Ureter (tissue), 1 donor: ENCODE measurements around the gene FUT4. TPM values are rescaled to one million over a fixed set of nuclear protein-coding genes. Genes with fewer than 3 reads are reported as not detected.
"Not testable (repeated sequence)": the region's sequence is repeated elsewhere in the genome, so short reads cannot be mapped to it uniquely, and the experiment has no call there.

ENCODE experiments used
- DNase-seq: peaks from one replicate; pipeline ENCODE4 v3.0.0-alpha.2; 2020; ENCODE audit warnings: low spot score
- total RNA-seq: library from RNA; stranded (reverse); gene quantifications from one replicate; pipeline ENCODE4 v1.2.4, GENCODE V29; 2023
- donor health status: DM: yes; HTN: yes; CAD: no.

FUT4 gene
- total RNA-seq, 1 donor from 2014 or later, result 6.6 TPM

- no peak for DNase-seq
Measured at GRCh38 chr11:94533206-94533605, 10.5 kb upstream of the FUT4 start.

- no peak for DNase-seq
Measured at GRCh38 chr11:94533696-94534630, 9.8 kb upstream of the FUT4 start.

GRCh38 chr11:94536386-94536785 is 7.3 kb upstream of the FUT4 start:
- no peak for DNase-seq

- no peak for DNase-seq
Measured at GRCh38 chr11:94537031-94537600, 6.6 kb upstream of the FUT4 start.

DNA sequence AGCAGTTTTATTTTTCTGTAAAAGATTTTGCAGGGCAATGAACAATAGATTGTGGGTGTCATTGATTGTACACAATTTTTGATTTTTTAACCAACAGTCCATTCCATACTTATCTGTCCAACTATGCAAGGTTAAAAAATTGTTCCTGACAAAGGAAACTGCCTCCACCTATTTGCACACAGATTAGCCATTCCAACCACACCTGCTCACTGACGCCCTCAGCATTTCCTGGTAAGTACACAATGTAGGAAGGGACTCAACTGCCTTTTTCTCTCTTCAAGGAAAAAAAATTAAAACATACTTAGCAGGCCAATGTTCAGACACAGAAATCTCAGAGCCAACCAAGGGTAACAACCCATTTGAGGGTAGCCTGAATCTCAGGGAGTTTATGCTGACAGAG is 4.3 kb upstream of the FUT4 start:
- DNase-seq, result no peak

DNA sequence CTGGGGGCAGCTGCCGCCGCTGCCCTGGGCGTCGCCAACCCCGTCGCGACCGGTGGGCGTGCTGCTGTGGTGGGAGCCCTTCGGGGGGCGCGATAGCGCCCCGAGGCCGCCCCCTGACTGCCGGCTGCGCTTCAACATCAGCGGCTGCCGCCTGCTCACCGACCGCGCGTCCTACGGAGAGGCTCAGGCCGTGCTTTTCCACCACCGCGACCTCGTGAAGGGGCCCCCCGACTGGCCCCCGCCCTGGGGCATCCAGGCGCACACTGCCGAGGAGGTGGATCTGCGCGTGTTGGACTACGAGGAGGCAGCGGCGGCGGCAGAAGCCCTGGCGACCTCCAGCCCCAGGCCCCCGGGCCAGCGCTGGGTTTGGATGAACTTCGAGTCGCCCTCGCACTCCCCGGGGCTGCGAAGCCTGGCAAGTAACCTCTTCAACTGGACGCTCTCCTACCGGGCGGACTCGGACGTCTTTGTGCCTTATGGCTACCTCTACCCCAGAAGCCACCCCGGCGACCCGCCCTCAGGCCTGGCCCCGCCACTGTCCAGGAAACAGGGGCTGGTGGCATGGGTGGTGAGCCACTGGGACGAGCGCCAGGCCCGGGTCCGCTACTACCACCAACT is 1.0 kb downstream of the FUT4 start:
- DNase-seq, result peak; percentile 53

GRCh38 chr11:94545264-94546161 is 1.8 kb downstream of the FUT4 start:
- DNase-seq, result no peak

- no peak for DNase-seq
Measured at GRCh38 chr11:94546162-94546470, 2.4 kb downstream of the FUT4 start.

DNA sequence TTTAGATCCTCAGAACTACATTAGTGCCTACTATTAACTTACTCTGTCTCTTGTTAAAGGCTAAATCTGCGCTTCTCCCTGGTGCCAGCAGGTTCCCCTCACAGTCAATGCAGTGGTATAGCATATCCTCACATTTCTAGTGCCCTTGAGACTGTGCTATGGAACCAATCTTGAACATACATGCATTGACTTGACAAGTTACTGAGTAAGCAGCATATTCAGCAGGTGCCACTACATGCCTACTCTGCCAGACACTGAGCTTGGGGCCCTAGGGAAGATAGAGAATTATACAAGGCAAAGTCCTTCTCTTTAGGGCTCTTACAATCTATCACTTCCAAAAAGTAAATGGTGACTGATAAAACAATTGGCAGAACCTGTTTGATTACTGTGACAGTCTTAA is 3.2 kb downstream of the FUT4 start:
- no peak for DNase-seq

- DNase-seq, result no peak
Measured at GRCh38 chr11:94549146-94549545, 5.4 kb downstream of the FUT4 start.

- no peak for DNase-seq
Measured at GRCh38 chr11:94550513-94550912, 6.8 kb downstream of the FUT4 start.

DNA sequence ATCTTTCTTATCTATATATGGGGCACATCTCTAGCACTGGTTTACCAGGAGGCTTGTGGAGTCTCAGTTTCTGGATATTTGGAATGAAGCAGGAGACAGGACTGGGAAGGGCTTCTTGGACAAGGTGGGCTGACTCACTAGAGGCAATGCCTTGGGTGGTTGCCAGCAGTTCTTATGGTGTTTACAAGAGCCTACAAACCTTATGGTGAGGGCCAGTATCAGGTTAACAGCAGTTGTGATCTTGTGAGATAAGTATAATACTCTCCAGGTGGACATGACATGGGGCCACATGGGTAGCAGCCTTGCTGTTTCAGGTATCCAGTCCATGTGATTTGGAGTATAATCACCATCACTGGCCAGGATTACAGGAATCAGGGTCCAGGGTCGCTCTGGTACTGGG is 10.2 kb downstream of the FUT4 start:
- no peak for DNase-seq

DNA sequence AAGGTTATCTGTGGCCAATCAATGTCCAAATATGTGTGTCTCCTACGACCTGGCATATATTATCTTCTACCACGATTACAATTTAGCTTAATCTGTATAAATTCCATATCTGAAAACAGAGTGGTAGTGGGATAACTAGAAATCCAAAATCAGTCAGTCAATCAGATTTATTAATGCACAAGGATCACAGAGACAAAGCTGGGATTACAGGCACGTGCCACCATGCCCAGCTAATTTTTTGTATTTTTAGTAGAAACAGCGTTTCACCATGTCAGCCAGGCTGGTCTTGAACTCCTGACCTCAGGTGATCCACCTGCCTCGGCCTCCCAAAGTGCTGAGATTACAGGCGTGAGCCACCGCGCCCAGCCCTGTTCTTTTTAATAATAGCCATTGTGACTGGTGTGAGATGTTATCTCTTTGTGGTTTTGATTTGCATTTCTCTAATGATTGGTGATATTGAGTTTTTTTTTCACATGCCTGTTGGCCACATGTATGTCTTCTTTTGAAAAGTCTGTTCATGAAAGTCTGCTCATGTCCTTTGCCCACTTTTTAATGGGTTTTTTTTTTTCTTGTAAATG is 12.1 kb downstream of the FUT4 start:
- not testable (repeated sequence) for DNase-seq

DNA sequence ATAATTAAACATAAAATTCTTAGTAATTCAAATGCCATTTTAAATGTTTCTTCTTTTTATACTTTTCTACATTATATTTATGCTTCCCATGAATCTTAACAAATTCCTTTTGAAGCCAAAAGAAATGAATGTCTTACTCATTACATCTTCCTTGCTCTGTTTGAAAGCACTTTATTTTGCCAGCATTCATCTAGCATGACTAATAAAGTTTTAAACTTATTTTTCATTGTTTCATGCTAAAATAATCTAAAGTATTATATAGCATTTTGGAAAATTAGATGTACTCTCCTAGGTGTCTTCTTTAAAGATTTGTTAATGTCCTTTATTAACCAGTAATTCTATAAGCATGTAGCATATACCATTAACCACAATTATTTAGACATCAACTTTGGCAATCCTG is 13.7 kb downstream of the FUT4 start:
- no peak for DNase-seq

- no peak for DNase-seq
Measured at GRCh38 chr11:94557992-94558391, 14.3 kb downstream of the FUT4 start.

- DNase-seq, result no peak
Measured at GRCh38 chr11:94558468-94558867, 14.7 kb downstream of the FUT4 start.

DNA sequence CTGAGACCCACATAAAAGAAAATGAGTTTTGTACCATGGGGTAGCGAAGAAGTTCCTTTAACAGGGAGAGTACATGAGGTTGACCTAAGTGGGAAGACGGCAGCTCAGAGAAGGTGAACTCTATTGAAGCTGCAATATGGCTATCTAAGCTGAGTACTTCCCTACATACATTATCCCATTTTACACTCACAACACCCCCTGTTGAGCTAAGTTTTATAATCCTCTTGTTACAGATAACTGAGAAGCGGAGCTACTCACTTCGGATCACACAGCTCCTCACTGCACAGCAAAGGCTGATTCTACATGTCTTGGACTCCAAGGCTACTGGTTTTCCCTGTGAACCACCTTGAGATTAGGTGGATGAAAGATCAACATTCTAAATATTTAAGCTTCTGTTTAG is 15.2 kb downstream of the FUT4 start:
- DNase-seq, result no peak

DNA sequence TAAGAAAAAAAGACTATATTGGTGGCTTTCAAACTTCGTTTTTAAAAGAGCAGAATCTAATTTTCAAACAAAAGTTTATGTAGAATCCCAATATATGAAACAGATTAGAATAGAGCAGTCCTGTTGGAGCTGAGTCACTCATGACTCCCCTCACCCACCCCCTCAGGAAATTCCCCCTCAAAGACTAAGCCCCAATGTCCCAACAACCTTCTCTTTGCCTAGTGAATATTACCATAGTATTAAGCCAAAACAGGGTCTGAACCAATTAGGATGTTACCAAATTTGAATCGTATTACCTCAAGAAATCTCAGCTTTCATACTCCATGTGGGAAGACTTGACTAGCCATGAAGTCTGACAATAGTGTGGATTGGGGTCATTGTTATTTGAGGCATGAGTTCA is 15.6 kb downstream of the FUT4 start:
- DNase-seq, result no peak

DNA sequence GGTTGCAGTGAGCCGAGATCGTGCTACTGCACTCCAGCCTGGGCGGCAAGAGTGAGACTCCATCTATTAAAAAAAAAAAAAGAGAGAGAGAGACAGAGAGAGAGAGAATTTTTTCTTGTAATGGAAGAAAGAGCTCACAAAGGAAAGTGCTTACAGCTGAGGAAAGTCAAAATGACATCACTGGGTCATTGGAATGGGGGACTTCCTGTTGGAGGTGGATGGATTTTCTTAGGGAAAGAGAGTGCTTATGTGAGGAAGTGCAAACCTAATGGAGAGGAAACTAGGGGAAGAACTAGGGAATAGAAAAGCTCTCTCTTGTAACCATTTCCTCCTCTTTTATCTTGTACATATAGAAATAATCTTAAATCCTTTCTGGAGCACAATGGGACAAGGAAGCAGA is 17.1 kb downstream of the FUT4 start:
- no peak for DNase-seq

- DNase-seq, result no peak
Measured at GRCh38 chr11:94563176-94563847, 19.6 kb downstream of the FUT4 start.

DNA sequence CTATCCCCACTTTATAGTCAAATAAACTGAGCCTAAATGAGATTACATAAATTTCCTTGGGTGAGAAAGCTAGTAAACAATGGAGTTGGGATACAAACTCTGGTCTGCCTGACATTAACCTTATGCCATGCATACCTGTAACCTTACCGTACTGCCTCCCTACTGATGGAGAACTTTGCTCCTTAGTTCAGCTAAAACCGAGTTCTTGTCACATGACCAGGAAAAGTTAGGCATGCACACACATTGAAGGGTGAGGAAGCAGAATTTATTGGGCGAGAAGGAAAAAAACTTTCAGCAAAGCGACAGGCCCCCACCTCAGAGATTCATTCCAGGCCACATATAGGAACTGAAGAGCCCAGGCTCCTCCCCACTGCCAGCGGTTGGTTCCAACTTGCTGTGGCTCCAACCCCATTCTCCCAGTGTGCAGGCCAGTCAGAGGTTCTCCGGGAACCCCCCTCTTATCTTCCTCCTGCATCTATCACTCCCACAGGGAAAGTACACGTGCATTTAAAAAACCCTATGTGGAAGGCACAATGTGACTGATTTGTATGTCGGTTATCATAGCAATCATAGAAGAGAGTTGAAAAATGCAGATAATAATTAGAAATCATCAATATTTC is 20.2 kb downstream of the FUT4 start:
- DNase-seq, result no peak
